Measurements from ENCODE around the gene MFRP.

Gene MFRP

DNA sequence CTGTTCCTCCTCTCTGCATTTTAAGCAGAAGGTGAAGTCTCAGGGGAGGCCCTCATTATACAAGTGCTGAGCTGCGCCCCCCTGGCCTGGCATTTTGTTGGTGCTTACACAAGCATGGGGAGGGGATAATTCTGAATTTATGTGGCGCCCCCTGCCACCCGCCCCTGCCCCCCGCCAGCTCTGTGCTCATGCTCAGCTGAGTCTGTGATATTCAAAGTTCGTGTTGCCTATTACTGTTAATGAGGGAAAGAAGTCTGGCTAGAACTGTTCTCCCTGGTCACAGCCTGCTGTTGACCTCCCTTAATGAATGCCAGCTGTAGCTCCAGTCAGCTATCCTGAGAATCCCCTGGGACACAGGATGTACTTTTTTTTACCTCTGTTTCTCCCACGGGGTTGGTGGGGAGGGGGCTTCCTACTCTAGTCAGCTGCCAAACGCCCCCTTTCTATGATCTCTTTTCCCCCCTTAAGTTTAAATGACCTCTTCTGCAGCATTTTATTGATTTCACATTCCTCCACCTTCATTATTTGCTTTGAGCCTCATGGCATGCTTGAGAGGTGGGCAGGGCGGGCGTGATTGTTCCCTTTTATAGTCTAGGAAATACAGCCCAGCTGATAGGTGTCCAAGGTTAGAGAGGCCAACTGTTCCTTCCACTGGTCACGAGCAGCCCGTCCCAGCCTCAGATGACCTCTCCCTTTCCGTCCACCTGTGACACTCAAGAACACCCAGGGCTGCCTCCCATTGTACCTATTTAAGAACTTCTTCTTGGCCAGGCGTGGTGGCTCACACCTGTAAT is 22.8 kb upstream of the MFRP start:
- Histone ChIP-seq H3K27ac (ENCODE audit: extremely low read depth, low read depth, low read length) (no peak overlapping the region), H3K4me1 (ENCODE audit: control insufficient read depth, insufficient read depth, low read length) (peaks cover 2% of the 10 kb centered on the region; the same call in 1 of the 2 replicates), H3K36me3 (ENCODE audit: control insufficient read depth in 2 of 2, insufficient read depth in 1 of 2, low read length in 2 of 2) (no peaks in the 10 kb centered on the region), H3K9me3 (ENCODE audit: control insufficient read depth, insufficient read depth, low read depth, low read length) (no peaks in the 10 kb centered on the region), H3K4me3 (ENCODE audit: low read depth, low read length) (no peak overlapping the region)
- ChIA-PET POLR2A (interaction anchor here (0.6 to 1.8 kb wide), 3 partner anchors 31 to 654 kb away, joined by 3 to 20 read pairs (median 3); partner anchors contain the start of gene MCAM), CTCF (interaction anchor here (1.0 to 5.4 kb wide), 4 partner anchors 12 to 164 kb away, joined by 3 to 59 read pairs (median 11); partner anchors contain the start of genes C1QTNF5, CBL and USP2)
- no peak for TF ChIP-seq ZNF558 (tag by site-specific recombination; IDR thresholded peaks at IDR 0.05)
- TF ChIP-seq TCF7L2 (IDR thresholded peaks at IDR 0.05; ENCODE audit: borderline replicate concordance, low read depth, low read length), result no peak
- TF ChIP-seq GLIS1 (tag by site-specific recombination; IDR thresholded peaks at IDR 0.05), result peak; percentile 83
- peak; percentile 36; the same call in 1 of the 2 replicates for TF ChIP-seq ZFHX2 (tag by site-specific recombination; conservative IDR thresholded peaks at IDR 0.05)
- 0 out of 2 replicates have a peak, but pooled peaks have one; percentile 30 for TF ChIP-seq ZIC2 (tag by site-specific recombination; IDR thresholded peaks at IDR 0.05)
- TF ChIP-seq EGR2 (tag by site-specific recombination; IDR thresholded peaks at IDR 0.05; ENCODE audit: low read depth), result peak; percentile 55
- no peak for TF ChIP-seq YY2 (tag by site-specific recombination; IDR thresholded peaks at IDR 0.05)
- no peak for TF ChIP-seq TRIM28 (IDR thresholded peaks at IDR 0.05; ENCODE audit: borderline replicate concordance, low read length)
- no peak for TF ChIP-seq ZNF248 (tag by site-specific recombination; IDR thresholded peaks at IDR 0.05)
- peak; percentile 36; the same call in 1 of the 2 replicates for TF ChIP-seq KLF1 (tag by site-specific recombination; IDR thresholded peaks at IDR 0.05)

GRCh38 chr11:119368121-119369034 is 21.9 kb upstream of the MFRP start:
- H3K9me3 ChIP-seq (ENCODE audit: control insufficient read depth, insufficient read depth, low read depth, low read length), result no peaks in the 10 kb centered on the region
- CTCF ChIA-PET, result interaction anchor here (0.5 to 5.4 kb wide), 11 partner anchors 12 to 438 kb away, joined by 3 to 59 read pairs (median 4); partner anchors contain the start of genes C1QTNF5 and USP2
- no peaks in the 10 kb centered on the region for H3K36me3 ChIP-seq (ENCODE audit: control insufficient read depth in 2 of 2, insufficient read depth in 1 of 2, low read length in 2 of 2)
- no peak overlapping the region for H3K4me3 ChIP-seq (ENCODE audit: low read depth, low read length)
- POLR2A ChIA-PET, result interaction anchor here (0.6 to 1.8 kb wide), 4 partner anchors 30 to 653 kb away, joined by 3 to 20 read pairs (median 3); partner anchors contain the start of gene MCAM
- H3K4me1 ChIP-seq (ENCODE audit: control insufficient read depth, insufficient read depth, low read length), result peaks cover 2% of the 10 kb centered on the region; the same call in 1 of the 2 replicates
- H3K27ac ChIP-seq (ENCODE audit: extremely low read depth, low read depth, low read length), result no peak overlapping the region
- TF ChIP-seq ZBTB1 (tag by site-specific recombination; IDR thresholded peaks at IDR 0.05) (no peak), ZNF37A (tag by site-specific recombination; IDR thresholded peaks at IDR 0.05) (no peak), SP2 (tag by site-specific recombination; IDR thresholded peaks at IDR 0.05) (no peak), ZNF292 (tag by site-specific recombination; IDR thresholded peaks at IDR 0.05; ENCODE audit: borderline replicate concordance, low read depth) (no peak), ZNF596 (tag by site-specific recombination; IDR thresholded peaks at IDR 0.05) (no peak), ZNF776 (tag by site-specific recombination; IDR thresholded peaks at IDR 0.05; ENCODE audit: borderline replicate concordance) (no peak), ZNF843 (tag by site-specific recombination; IDR thresholded peaks at IDR 0.05) (no peak), ZNF398 (tag by site-specific recombination; IDR thresholded peaks at IDR 0.05) (peak; percentile 30; the same call in 1 of the 2 replicates), ZNF629 (tag by site-specific recombination; IDR thresholded peaks at IDR 0.05) (0 out of 2 replicates have a peak, but pooled peaks have one; percentile 13)
- TF ChIP-seq, protein P1, sequence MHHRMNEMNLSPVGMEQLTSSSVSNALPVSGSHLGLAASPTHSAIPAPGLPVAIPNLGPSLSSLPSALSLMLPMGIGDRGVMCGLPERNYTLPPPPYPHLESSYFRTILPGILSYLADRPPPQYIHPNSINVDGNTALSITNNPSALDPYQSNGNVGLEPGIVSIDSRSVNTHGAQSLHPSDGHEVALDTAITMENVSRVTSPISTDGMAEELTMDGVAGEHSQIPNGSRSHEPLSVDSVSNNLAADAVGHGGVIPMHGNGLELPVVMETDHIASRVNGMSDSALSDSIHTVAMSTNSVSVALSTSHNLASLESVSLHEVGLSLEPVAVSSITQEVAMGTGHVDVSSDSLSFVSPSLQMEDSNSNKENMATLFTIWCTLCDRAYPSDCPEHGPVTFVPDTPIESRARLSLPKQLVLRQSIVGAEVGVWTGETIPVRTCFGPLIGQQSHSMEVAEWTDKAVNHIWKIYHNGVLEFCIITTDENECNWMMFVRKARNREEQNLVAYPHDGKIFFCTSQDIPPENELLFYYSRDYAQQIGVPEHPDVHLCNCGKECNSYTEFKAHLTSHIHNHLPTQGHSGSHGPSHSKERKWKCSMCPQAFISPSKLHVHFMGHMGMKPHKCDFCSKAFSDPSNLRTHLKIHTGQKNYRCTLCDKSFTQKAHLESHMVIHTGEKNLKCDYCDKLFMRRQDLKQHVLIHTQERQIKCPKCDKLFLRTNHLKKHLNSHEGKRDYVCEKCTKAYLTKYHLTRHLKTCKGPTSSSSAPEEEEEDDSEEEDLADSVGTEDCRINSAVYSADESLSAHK (tag by site-specific recombination; IDR thresholded peaks at IDR 0.05), result no peak
- TF ChIP-seq, protein P2, sequence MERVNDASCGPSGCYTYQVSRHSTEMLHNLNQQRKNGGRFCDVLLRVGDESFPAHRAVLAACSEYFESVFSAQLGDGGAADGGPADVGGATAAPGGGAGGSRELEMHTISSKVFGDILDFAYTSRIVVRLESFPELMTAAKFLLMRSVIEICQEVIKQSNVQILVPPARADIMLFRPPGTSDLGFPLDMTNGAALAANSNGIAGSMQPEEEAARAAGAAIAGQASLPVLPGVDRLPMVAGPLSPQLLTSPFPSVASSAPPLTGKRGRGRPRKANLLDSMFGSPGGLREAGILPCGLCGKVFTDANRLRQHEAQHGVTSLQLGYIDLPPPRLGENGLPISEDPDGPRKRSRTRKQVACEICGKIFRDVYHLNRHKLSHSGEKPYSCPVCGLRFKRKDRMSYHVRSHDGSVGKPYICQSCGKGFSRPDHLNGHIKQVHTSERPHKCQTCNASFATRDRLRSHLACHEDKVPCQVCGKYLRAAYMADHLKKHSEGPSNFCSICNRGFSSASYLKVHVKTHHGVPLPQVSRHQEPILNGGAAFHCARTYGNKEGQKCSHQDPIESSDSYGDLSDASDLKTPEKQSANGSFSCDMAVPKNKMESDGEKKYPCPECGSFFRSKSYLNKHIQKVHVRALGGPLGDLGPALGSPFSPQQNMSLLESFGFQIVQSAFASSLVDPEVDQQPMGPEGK (tag by site-specific recombination; IDR thresholded peaks at IDR 0.05), result 0 out of 2 replicates have a peak, but pooled peaks have one; percentile 22
- TF ChIP-seq, protein P3, sequence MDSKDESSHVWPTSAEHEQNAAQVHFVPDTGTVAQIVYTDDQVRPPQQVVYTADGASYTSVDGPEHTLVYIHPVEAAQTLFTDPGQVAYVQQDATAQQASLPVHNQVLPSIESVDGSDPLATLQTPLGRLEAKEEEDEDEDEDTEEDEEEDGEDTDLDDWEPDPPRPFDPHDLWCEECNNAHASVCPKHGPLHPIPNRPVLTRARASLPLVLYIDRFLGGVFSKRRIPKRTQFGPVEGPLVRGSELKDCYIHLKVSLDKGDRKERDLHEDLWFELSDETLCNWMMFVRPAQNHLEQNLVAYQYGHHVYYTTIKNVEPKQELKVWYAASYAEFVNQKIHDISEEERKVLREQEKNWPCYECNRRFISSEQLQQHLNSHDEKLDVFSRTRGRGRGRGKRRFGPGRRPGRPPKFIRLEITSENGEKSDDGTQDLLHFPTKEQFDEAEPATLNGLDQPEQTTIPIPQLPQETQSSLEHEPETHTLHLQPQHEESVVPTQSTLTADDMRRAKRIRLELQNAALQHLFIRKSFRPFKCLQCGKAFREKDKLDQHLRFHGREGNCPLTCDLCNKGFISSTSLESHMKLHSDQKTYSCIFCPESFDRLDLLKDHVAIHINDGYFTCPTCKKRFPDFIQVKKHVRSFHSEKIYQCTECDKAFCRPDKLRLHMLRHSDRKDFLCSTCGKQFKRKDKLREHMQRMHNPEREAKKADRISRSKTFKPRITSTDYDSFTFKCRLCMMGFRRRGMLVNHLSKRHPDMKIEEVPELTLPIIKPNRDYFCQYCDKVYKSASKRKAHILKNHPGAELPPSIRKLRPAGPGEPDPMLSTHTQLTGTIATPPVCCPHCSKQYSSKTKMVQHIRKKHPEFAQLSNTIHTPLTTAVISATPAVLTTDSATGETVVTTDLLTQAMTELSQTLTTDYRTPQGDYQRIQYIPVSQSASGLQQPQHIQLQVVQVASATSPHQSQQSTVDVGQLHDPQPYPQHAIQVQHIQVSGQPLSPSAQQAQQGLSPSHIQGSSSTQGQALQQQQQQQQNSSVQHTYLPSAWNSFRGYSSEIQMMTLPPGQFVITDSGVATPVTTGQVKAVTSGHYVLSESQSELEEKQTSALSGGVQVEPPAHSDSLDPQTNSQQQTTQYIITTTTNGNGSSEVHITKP (tag by site-specific recombination; IDR thresholded peaks at IDR 0.05), result no peak

Data from HEK293 (cell line).